ENCODE measurements around the gene MAST4.

GRCh38 chr5:67065696-67066095 lies 469.5 kb downstream of the MAST4 start:
- no peak for TF ChIP-seq CTCF (optimal IDR thresholded peaks at IDR 0.05 in 1 of 3, IDR thresholded peaks at IDR 0.05 in 1 of 3, conservative IDR thresholded peaks at IDR 0.05 in 1 of 3; ENCODE audit: extremely low read depth in 1 of 3, insufficient read depth in 2 of 3, low read length in 3 of 3)
- TF ChIP-seq EZH2 (IDR thresholded peaks at IDR 0.05; ENCODE audit: low read length): no peak

All from keratinocyte (primary cell).